DMS79 (cell line): ENCODE data around the gene COL5A1.

Source experiments
- DNase-seq: peaks from one replicate; lab custom pipeline; 2025; lab: John Stamatoyannopoulos, UW

Gene COL5A1

DNA sequence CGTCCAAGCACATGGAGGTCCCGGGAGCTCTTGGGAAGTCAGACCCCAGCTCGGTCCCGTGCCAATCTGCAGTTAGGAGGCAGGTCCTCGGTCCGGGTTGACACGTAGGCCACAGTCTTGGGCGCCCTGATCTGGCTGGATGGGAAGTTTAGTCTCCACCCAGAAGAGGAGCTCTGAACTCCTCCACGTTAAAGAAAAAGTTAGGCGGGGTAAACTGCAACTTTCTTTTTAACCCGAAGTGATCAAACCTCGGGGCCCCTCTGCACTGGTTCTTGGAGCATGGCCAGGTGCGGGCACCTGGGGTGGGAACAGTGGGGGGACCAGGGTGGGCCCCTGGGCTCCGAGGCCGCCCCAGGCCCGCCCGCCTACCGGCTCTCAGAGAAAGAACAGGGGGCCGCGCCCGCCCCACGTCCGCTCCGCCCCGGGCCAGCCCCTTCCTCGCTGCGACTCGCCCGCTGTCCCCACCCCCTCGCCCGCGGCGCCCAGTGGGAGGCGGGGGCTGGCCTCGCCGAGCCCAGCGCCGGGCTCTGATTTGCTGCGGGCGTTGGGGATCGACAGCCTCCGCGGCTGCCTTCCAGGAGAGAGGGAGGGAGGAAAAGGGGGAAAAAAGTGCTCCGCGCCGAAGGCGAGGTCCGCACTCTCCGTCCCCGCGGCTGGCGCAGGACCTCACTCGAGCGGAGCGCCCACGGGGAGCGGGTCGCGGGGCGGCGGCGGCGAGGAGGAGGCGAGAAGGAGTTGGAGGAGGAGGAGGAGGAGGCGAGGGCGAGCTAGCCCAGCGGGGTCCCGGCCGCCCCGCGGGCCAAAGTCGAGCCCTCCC lies at the start of gene COL5A1:
COL5A1 (plus strand) TSS at position 631 of the 817 bp plus-strand sequence. CDS start 385 bp downstream, outside the sequence.
- DNase-seq = peak; percentile 73

DNA sequence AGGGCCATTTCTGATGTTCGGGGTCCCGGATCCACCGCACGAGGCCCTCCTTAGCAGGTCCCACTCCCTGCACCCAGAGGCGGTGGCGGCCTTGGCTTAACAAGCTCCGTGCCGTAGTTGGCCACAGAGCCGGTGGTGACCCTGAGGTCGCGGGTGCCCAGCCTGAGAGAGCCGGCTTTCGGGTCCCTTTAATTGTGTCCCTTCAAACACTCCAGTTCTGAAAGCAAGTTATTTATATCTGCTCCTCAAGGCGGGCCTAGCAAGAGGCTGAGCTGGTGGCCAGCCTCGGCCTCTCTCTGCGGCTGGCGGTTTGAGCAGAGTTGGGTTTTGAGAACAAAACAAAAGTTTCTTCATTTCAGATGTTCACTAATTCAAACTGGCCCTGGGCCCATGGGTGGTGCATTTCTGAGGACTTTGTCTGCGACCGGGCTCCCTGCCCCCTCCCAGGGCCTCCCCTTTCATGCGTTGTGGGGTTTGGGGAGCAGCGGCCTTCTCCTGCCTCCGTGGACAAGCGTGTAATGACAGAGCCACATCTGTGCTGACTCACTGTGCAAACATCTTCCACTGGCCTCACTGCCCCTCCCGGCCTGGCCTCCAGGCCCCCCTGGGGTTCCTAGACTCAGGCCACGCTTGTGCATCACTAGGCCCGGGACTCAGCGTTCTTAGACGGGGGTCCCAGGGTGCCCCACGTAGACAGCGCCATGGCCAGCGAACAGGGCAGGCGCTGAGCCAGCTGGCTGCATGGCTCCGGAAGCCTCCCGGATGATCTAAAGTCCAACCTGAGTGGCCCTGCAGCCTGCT lies 49.4 kb upstream of the COL5A1 start:
- no peak for DNase-seq

DNA sequence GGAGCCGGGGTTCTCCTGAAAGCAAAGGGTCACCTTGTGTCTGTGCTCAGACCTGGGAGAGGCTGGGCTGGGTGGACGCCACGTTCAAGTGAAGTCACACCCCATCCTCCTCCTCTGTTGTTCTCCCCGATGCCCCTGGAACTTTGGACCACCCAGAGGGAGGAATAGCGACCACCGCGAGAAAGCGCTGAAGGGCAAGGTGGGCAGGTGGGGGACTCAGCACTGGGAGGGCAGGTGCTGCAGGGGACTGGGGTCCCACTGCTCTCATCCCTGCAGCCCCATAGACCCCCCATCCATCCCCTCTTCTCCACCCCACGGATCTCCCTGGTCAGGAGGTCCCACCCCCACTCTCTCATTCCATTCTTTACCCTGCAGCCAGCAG lies 48.8 kb upstream of the COL5A1 start:
- no peak for DNase-seq

DNA sequence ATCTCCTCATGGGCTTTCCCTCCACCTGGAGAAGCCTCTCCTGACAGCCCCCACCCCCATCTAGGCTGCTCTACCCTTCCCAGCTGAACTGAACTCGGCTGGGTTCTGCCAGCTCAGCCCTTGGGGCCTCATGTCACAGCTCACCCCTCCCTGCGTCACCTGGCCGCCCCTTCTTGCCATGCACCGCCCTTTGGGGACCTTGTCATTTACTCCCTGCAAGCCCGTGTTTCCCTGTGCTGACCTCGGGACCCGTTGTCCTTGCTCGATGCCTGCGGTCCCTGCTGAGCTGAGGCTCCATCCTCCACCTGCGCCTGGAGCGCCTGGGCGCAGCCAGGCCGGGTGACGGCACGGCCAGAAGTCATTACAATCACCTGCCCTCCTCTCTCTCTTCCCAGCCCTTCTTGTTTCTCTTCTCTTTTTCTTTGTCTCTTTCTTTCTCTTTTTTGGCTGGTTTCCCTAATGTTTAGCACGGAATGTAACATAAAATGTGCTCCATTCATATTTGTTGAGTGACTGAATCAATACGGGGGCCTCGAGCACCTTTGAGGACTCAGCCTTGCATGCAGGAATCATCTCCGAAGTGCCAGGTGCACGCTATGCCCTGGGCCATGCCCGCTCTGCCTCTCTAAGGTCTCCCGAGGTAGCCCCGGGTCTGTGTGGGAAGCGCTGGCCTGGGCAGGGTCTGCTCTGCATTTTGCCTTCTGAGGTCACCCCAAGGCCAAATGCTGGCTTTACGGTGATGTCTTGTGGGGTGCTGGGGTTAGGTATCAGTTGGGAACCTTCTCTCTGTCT lies 48.1 kb upstream of the COL5A1 start:
- peak; percentile 85 for DNase-seq

DNA sequence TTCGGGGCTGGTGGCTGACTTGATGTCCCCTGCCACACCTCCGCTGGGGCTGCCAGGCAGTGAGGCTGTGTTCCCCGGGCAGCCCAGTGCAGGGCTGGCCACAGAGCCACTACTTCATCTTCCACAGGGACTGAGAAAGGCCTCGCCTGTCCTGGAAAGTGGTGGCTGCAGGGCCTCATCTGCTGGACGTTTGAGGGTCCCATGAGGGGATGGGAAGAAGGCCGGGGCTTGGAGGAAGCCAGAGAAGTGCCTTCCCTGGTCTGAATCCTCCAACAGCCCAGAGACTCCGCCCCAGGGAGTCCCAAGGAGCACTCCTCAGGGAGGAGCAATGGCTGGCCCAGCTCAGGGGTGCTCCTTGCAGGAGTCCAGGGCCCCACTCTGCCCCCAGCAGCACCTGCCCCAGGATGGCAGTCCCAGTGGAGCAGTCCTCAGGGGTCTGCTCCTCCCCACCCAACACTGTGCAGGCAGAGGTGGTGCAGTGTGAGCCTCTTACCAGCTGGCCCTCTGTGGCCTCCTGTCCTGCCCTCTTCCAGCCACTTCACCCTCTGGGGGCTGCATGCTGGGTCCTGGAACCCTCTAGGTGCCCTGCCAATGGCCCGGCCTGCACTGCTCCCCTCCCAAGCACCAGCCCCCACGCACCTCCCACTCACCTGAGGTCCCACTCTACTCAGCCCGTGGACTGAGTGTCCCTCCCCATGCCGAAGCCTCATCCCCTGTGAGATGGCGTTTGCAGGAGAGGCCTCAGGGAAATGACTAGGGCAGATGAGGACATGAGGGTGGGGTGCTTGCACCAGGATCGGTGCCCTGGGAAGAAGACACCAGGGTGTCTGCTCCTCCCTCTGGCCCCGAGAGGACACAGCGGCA lies 47.3 kb upstream of the COL5A1 start:
- no peak for DNase-seq

DNA sequence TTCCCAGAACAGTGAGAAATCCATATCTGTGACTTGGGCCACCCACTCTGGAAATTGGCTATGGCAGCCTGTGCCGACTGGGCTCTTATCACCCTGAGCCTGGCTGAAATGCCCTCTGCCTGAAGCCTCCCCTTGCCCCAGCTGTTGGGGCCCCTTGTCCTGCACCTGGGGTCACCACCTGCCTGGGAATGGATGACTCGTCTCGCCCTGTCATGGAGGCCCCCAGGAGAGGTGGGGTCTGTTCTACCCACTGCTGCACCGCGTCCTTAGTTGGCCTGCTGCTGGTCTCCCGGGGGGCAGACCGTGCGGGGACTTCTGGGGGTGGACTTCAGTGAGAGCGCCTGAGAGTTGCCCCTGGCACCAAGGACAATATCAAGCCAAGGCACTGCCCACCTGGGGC lies 46.6 kb upstream of the COL5A1 start:
- no peak for DNase-seq

DNA sequence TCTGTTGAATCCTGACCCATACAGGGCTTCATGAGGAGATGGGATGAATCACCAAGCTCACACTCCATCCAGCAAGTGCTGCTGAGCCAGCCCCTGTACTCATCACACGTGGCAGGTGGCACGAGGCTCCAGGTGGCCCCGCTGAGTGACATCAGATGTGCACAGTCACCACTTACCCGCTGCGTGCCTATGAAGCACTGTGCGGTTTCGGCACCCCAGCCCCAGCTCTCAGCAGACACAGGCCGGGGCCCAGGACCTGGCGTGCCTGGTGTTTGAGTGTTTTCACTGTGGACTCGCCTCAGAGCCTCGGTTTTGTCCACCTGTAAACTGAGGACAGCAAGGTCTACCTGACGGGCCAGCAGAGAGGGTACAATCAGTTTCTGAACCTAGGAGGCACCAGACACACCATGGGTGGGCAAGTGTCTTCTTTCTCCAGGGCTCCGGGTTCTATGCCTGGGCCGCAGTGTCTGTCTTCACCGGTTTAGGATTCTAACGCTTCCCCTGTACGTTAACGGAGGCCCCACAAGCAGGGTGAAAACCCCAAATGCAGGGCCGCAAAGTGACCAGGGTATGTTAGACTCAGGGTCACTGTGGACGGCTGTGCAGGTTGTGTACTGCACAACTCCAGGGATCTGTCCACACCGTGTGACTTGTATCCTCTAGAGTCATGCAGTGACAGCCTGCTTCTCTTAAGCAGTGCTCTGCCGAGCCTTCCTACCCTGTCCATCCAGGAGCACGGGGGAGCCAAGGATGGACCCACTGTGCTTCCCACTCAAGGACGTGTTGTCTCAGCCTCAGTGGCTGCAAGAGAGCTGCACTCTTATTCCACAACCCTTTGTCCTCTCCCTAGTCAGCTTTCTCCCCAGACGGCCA lies 44.3 kb upstream of the COL5A1 start:
- DNase-seq = no peak

DNA sequence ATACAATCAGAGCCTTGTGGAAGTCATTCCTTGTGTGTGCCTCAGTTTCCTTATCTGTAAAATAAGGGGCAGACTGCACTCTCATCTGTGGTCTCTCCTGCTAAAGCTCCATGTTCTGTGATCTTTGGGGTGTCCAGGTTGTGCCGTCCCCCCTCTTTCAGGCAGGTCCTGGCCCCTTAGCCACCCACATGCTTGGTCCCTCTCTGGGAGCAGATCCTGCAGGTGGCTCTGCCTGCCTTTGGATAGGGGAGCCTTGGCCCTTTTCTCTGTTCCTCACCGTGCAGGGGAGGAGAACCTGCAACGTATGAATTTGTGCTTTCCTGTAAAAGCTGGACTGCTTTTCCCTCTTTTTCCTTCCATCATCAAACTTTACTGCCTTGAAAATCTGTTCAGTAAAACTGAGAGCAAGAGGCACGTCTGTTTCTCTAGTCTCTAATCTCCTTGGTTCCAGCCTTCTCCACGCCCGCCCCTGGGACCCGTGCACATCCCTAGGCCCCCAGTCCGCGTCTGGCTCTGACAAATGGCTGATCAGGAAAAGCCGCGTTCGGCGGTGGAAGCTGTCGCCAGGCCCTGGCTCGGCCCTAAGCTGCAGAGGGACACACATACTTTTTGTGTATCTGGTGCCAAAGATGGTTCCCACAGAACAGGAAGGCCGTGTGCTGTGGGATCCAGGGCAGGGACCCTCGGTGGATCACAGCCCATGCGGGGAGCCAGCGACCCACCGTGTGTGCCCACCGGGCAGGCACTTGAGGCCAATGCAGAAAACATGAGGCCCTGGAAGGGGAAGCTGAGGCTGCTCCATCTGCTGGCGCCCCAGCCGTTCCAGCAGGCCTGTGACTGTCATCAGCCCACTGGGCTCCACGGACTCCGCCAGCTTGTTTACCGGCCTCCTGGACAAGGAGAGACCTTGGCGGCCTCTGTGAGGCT lies 43.4 kb upstream of the COL5A1 start:
- DNase-seq = no peak

DNA sequence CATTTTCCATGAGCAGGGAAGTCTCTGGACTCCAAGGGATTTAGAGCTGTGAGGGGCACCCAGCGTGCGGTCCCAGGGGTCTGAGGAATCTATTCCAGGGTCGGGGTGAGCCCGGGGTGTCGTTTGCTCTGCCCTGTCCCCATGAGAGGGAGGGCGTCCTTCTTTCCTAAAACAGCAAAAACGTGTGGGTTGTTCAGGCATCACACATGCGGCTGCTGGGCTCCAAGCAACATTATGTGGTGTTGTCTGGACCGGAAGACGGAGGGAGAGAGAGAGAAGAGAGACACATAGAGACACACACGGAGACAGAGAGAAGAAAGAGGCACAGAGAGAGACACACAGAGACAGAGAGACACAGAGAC lies 42.7 kb upstream of the COL5A1 start:
- no peak for DNase-seq

DNA sequence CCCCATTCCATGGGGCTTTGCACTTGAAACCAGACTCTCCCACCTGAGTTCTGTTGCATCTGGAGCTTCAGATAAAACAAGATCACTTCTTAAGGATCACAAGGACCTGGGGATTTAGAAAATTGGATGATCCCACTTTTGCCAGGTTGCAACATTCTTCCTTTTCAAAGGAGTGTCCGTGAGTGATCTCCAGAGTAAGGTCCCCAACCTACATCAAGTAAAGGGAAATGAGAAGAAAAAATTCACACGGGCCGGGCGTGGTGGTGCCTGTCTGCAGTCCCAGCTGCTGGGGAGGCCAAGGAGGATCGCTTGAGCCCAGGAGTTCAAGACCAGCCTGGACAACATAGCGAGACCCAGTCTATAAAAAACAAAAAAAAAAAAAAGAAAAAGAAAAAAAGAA lies 41.2 kb upstream of the COL5A1 start:
- DNase-seq = no peak

DNA sequence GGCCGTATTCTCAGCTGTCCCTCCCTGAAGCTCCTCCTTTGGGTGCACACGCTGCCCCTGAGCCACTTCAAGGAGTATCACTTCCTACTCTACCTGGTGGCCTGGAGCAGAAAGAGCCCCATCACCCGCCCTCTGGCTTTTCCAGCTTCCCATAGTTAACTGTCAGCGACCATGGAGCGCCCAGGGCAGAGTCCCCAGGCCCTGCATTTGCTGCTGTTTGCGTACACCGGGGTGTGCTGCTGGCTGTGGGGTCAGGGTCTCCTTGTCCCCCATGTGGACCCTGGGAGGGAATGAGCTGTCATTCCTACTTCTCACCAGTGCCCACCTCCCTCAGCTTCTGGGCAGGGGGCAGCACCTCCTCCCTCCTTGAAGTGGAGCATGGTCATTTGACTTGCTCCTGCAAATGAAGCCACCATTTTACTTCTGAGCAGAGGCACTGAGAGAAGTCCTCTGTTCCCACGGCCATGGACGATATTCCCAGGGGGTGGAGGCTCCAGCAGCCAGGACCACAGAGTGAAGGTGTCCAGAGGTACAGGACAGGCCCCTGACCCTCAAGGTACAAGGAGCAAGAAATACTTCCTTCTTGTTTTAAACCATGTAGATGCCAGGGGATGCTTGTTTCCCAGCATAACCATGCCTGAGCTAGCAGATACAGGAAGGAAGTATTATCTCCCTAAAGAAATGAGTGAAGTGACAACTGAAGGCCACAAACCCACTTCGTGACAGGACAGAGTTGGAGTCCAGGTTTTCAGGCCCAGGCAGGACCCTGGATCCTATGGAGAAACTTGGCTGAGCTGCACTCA lies 40.6 kb upstream of the COL5A1 start:
- no peak for DNase-seq

DNA sequence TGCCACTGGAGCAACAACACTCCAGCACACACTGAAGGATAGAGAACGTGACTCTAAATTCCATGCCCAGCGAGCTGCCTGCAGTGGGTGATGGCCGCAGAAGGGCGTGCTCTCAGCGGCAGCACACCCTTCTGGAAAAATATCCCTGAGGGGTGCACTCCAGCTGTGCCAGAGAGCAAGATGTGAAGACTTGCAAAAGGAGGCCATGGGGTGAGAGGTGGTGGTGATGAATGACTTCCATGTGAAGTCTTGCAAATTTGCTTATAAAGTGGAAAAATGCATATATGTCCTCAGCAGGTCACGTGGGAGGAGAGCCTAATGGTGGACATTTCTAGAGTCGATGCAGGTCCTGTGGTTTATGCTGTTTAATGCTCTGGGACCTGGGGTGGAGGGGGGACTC lies 39.8 kb upstream of the COL5A1 start:
- DNase-seq = no peak

DNA sequence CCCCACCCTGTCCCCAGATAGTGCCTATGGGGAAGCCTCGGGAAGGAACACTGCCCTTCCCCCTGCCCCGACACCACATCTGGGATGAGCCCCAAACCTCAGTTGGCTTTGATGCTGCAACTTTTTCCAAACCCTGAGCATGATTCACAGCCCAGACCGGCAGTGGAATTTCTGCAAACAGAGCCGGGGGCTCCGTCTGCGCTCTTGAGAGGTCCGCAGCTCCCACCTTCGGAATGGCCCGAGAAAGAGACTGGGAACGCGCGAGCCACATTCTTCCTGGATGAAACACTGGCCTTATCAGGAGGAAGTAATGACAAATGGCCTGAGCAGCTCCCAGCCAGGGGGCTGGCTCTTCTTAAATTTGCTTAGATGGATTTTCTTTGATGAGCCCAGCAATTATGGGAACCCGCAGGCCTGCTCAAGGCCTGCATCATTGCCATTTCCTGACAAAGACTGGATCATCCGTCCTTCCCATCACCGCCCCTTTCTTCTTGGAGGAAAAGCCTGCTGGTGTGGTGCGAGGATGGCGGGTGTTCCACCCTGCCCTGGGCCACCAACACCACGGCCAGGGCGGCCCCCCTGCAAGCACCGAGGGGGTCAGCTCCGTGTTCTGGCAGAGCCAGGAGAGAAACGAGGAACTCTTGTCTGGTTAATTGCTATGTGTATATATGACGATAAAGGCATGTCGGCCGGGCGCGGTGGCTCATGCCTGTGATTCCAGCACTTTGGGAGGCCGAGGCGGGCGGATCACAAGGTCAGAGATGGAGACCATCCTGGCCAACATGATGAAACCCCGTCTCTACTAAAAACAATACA lies 38.8 kb upstream of the COL5A1 start:
- DNase-seq = no peak

DNA sequence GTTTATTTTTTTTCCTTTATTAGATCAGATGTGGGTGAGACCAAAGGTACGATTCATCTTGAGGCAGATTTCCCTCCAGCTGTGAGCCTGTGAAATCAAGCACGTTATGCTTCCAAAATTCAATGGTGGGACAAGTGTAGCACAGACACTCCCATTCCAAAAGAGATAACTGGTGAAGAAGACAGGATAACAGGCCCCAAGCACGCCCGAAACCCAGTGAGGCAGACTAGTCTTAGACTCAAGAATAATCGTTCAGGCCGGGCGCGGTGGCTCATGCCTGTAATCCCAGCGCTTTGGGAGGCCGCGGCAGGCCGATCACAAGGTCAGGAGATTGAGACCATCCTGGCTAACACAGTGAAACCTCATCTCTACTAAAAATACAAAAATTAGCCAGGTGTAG lies 36.8 kb upstream of the COL5A1 start:
- no peak for DNase-seq

DNA sequence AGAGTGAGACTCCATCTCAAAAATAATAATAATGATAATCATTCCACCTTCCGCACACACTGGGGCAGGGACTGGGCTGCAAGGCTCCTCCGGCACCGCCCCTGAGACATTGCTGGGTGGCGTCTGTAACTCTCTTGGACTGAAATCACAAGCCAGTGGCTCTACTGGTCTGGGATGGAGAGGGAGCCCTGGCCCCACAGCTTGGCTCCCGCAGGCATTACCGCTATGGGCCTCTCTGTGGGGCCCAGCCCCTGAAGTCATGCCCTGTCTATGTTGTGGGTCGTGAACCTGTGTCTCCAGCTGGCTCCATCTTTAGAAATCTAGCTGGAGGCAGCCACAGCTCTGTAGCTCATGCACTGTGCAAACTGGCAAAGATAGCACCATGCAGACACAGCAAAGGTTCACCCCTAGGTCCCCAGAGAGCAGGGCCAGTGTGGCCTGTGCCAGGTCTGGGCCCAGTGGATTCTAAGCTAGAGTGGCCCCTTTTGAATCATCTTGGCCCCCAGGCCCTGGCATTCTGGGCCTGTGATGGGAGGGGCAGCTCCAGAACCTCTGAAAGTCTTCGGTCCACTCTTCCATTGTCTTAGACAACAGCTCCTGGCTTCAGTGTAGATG lies 36.1 kb upstream of the COL5A1 start:
- DNase-seq = no peak

DNA sequence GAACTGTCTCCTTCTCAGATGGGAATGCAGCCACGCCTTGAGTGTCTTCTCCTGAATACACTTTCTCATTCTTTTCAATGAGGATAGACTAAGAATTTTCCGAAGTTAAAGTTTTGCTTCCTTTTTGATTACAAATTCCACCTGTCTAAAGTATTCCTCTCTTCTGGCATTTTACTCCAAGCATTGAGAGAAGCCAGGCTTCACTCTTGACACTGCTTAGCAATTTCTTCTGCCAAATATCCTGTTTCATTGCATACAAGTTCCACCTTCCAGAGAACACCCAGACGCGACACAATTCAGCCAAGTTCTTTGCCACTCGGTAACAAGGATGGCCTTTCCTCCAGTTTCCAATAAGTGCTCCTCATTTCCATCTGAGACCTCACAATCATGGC lies 35.6 kb upstream of the COL5A1 start:
- no peak for DNase-seq

DNA sequence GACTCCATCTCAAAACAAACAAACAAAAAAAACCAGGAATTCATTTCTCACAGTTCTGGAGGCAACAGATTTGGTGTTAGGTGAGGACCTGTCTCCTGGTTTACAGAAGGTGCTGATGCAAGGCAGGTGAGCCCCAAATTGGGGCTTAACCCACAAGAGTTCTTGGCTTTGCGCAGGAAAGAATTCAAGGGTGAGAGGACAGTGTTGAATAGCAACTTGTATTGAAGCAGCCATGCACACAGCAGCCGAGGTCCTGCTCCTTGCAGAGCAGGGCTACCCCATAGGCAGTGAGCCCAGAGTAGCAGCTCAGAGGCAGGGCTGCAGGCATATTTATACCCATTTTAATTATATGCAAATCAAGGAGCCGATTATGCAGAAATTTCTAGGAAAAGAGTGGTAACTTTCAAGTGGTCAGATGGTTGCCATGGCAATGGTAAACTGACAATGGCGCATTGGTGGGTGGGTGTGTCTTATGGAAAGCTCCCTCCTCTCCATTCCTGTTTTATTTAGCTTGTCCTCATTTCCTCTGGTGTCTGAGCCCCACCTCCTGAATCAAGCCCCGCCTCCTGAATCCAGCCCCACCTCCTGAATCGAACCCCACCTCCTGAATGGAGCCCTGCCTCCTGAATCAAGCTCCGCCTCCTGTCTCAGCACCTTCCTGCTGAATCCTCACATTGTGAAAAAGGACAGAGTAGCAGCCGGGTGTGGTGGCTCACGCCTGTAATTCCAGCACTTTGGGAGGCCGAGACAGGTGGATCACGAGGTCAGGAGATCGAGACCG lies 34.5 kb upstream of the COL5A1 start:
- no peak for DNase-seq
